ENCODE measurements around the gene SLCO1B3.

SLCO1B3 gene

GRCh38 chr12:20885552-20885951 is 75.0 kb downstream of the SLCO1B3 start:
- DNase-seq: no peak

DNA sequence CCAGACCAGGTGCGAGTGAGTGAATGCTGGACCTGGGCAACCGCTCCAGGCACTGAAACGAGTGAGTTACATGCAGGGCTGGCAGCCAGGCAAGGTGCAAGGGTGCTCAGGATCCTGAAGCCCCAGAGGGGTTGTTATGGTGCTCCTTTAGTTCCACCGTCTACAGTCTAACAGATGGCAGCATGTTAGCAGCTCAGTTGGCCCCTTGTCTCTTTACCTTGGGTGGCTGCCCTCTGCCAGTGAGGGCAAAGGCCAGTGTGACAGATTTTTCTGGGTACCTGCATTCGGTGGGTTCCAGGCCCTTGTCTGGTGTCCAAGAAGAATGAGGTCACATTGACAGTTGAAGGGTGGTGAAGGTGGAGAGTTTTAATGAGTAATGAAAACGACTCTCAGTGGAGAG is 106.8 kb downstream of the SLCO1B3 start:
- DNase-seq: no peak

DNA sequence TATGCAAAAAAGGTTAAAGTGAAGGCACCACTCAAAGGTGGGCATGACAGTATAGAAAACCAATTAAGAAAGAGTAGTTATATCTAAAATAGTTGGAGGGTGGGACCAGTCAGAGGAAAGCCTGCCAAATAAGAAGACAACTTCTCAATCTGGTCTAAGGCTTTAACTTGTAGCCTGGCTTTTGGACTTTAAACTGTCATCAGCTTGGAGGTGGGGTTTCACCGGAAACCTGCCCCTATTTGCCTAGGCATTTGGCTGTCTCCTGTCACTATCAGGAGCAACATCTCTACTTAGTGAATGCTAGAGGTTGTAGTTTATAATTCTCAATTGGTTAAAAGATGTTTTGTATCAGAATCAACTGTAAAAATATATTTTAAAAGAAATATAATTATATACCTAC is 107.3 kb downstream of the SLCO1B3 start:
- no peak for DNase-seq

DNA sequence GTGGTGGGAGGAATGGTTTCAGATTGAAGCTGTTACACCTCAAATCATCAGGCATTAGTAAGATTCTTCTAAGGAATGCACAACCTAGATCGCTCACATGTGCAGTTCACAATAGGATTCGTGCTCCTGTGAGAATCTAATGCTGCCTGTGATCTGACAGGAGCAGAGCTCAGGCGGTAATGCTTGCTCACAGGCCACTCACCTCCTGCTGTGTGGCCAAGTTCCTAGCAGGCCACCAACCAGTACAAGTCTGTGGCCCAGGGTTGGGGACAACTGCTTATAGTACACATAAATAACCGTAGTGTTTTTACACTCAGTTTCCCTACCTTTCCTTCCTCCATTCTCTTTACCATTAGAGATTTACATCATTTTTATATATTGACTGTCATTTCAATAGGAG is 121.4 kb downstream of the SLCO1B3 start:
- no peak for DNase-seq

DNA sequence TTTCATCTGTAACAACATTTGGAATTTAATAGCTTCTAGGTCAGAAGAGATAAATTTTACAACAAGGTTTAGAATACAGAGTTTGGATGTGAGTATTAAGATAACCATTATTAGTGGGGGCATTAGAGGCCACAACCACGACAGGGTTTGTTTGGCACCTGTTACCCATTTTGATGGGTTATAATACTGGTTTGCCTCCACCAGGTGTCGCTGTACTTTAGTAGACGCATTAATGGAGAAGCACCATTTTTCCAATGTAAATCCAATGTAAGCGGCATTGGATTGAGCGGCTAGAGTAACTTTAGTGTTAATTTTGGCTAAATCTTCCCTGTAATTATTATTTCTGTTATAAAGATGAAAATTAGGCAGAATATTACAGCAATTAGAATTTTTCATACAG is 136.2 kb downstream of the SLCO1B3 start:
- no peak for DNase-seq

DNA sequence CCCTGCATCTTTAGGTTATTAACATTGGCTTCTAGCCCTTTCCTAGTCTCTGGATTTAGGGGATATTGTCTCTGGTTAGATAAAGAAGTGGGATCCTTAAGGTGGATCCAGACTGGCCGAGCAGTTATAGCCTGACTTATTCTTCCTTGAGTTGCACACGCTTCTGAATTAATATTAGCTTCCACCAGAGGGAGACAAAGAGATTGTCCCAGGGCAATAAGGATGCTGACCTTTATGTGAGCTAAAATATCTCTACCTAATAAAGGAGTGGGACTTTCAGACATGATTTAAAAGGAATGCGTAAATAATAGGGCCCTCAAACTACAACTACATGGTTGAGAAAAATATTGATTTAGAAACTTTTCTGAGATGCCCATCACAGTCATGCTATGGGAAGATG is 139.7 kb downstream of the SLCO1B3 start:
- no peak for DNase-seq

DNA sequence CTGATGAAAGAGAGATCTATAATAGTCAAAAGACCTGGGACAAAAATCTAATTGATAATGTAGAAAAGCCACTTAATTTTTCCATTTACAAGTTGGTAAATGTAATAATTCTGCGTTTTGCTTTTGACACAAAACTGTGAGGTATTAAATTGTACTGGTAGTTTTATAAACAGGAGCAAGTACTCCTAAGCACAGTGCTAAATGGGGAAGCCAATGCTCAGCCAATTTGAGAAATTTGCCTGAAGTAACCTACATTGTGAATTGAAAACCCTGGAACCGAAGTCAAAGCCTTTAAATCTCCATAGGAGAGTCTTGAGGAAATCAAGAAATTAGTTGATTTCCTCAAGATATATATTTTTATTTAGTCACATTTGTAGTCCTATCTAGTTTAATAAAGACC is 152.8 kb downstream of the SLCO1B3 start:
- no peak for DNase-seq

GRCh38 chr12:20963762-20964161 is 153.3 kb downstream of the SLCO1B3 start:
- DNase-seq: no peak

Measured in NCI-H1105 (cell line).